Osteoblast (primary cell): ENCODE results near the gene UTP4. TPM values are rescaled to one million over a fixed set of nuclear protein-coding genes. Genes with fewer than 3 reads are reported as not detected.
A peak's percentile ranks its signal among the peaks of the same experiment; 100 is the strongest.

ENCODE experiments used
- DNase-seq: peaks from one replicate; pipeline ENCODE4 v3.0.0; 2011; ENCODE audit warnings: low spot score, mixed read lengths; ENCODE audit not compliant: insufficient read length; ENCODE audit errors: missing footprints
- H2AFZ ChIP-seq: 2 replicates; pipeline ENCODE4 v1.6.0; 2011; ENCODE audit warnings: mild to moderate bottlenecking, low read length
- H3K27ac ChIP-seq: 2 replicates; pipeline ENCODE4 v1.5.1; 2011; ENCODE audit warnings: mild to moderate bottlenecking, low read depth, low read length, moderate library complexity
- H3K27me3 ChIP-seq: 2 replicates; pipeline ENCODE4 v1.6.0; 2012; ENCODE audit warnings: mild to moderate bottlenecking, control low read depth, inconsistent platforms, low read length, moderate library complexity; ENCODE audit not compliant: insufficient read depth
- H3K36me3 ChIP-seq: 2 replicates; pipeline ENCODE4 v1.5.1; 2011; ENCODE audit warnings: mild to moderate bottlenecking, low read length, control low read depth, moderate library complexity; ENCODE audit not compliant: insufficient read depth
- H3K4me1 ChIP-seq: 2 replicates; pipeline ENCODE4 v1.5.1; 2011; ENCODE audit warnings: mild to moderate bottlenecking, low read length, control low read depth, moderate library complexity; ENCODE audit not compliant: insufficient read depth
- H3K4me2 ChIP-seq: 2 replicates; pipeline ENCODE4 v1.6.0; 2011; ENCODE audit warnings: mild to moderate bottlenecking, low read length; ENCODE audit not compliant: insufficient read depth
- H3K4me3 ChIP-seq: fragments of 200-600 bp; sonication (generic); 3 replicates; pipeline ENCODE4 v1.5.1; 2012; ENCODE audit warnings: mild to moderate bottlenecking, low read length, inconsistent platforms; ENCODE audit not compliant: insufficient read depth
- H3K79me2 ChIP-seq: 2 replicates; pipeline ENCODE4 v1.6.0; 2012; ENCODE audit warnings: mild to moderate bottlenecking, low read length, control low read depth, inconsistent platforms; ENCODE audit not compliant: insufficient read depth
- H3K9me3 ChIP-seq: 2 replicates; pipeline ENCODE4 v1.5.1; 2011; ENCODE audit warnings: low read depth, low read length, control low read depth
- H4K20me1 ChIP-seq: 2 replicates; pipeline ENCODE4 v1.6.0; 2012; ENCODE audit warnings: mild to moderate bottlenecking, low read length, control low read depth; ENCODE audit not compliant: insufficient read depth
- CTCF ChIP-seq: IDR thresholded peaks from 2 replicates; pipeline ENCODE4 v1.5.1; 2011; ENCODE audit warnings: mild to moderate bottlenecking, low read depth, low read length, moderate library complexity; ENCODE audit errors: extremely low read depth
- total RNA-seq: library from RNA; depleted of rRNA; stranded (reverse); fragments of >200 nt; gene quantifications from 2 replicates; pipeline ENCODE4 v1.2.3, GENCODE V29; 2012

Gene UTP4
- total RNA-seq, 1 donor: 17.4 TPM

- peaks cover 34% of the 10 kb centered on the region for H3K4me1 ChIP-seq
- no peaks in the 10 kb centered on the region for H3K9me3 ChIP-seq
- H3K27me3 ChIP-seq: no peaks in the 10 kb centered on the region
- no peak for TF ChIP-seq CTCF
- peaks cover 41% of the 10 kb centered on the region for H4K20me1 ChIP-seq
- no peak overlapping the region for H3K27ac ChIP-seq
- H3K79me2 ChIP-seq: peaks cover 94% of the 10 kb centered on the region
- no peaks in the 10 kb centered on the region for H3K36me3 ChIP-seq
- no peak overlapping the region for H3K4me3 ChIP-seq
- H3K4me2 ChIP-seq: peak overlapping the region; percentile 20
- no peak overlapping the region for H2AFZ ChIP-seq
- peak; percentile 61 for DNase-seq
These were observed 63.0 kb downstream of the UTP4 start for GRCh38 chr16:69195369-69196029.

- Histone ChIP-seq H4K20me1 (peaks cover 29% of the 10 kb centered on the region), H3K27me3 (no peaks in the 10 kb centered on the region), H3K4me3 (no peak overlapping the region), H3K27ac (no peak overlapping the region), H2AFZ (no peak overlapping the region), H3K36me3 (no peaks in the 10 kb centered on the region), H3K79me2 (peaks cover 92% of the 10 kb centered on the region), H3K9me3 (no peaks in the 10 kb centered on the region), H3K4me1 (peaks cover 27% of the 10 kb centered on the region), H3K4me2 (no peak overlapping the region)
- TF ChIP-seq CTCF: no peak
- no peak for DNase-seq
These were observed 65.1 kb downstream of the UTP4 start for GRCh38 chr16:69197573-69197972.

GRCh38 chr16:69199382-69199781 is 66.9 kb downstream of the UTP4 start:
- Histone ChIP-seq H3K36me3 (no peaks in the 10 kb centered on the region), H2AFZ (no peak overlapping the region), H3K27ac (no peak overlapping the region), H3K4me3 (no peak overlapping the region), H3K27me3 (no peaks in the 10 kb centered on the region), H3K4me2 (no peak overlapping the region), H3K4me1 (peaks cover 25% of the 10 kb centered on the region), H3K9me3 (no peaks in the 10 kb centered on the region), H4K20me1 (peaks cover 24% of the 10 kb centered on the region), H3K79me2 (peaks cover 92% of the 10 kb centered on the region)
- no peak for DNase-seq
- TF ChIP-seq CTCF: no peak

GRCh38 chr16:69201291-69201690 is 68.8 kb downstream of the UTP4 start:
- H2AFZ ChIP-seq: no peak overlapping the region
- H3K4me2 ChIP-seq: no peak overlapping the region
- H3K4me1 ChIP-seq: peaks cover 22% of the 10 kb centered on the region
- no peak for TF ChIP-seq CTCF
- no peak overlapping the region for H3K27ac ChIP-seq
- H3K9me3 ChIP-seq: no peaks in the 10 kb centered on the region
- H3K27me3 ChIP-seq: no peaks in the 10 kb centered on the region
- H3K36me3 ChIP-seq: no peaks in the 10 kb centered on the region
- peaks cover 11% of the 10 kb centered on the region for H4K20me1 ChIP-seq
- no peak overlapping the region for H3K4me3 ChIP-seq
- peaks cover 90% of the 10 kb centered on the region for H3K79me2 ChIP-seq
- DNase-seq: no peak
